K562 (cell line): ENCODE results near the gene AMZ1.

Experiments
- CTCF ChIP-seq, 3 experiments: IDR thresholded peaks in 2 of 3; conservative IDR thresholded peaks in 1 of 3; 2 replicates each; pipeline ENCODE4 v1.5.1; 2011 to 2012; ENCODE audit warnings: low read length in 3 of 3, mild to moderate bottlenecking in 3 of 3, control low read depth in 2 of 3, improper control_type of control experiment in 1 of 3, inconsistent platforms in 1 of 3, low read depth in 1 of 3, mixed read lengths in 1 of 3, moderate library complexity in 1 of 3; ENCODE audit not compliant: insufficient read depth in 2 of 3
- MIER1 ChIP-seq: fragments of 450-650 bp; IDR thresholded peaks from 2 replicates; pipeline ENCODE4 v1.6.1; 2016; ENCODE audit warnings: antibody characterized with exemption, mild to moderate bottlenecking, low read depth
- NUFIP1 ChIP-seq: fragments of 450-650 bp; IDR thresholded peaks from 2 replicates; pipeline ENCODE4 v1.6.1; 2018; ENCODE audit not compliant: partially characterized antibody
- RB1 ChIP-seq: fragments of 450-650 bp; IDR thresholded peaks from 2 replicates; pipeline ENCODE4 v1.6.1; 2017; ENCODE audit warnings: low read depth, mild to moderate bottlenecking
- SMC3 ChIP-seq: conservative IDR thresholded peaks from 2 replicates; pipeline ENCODE4 v1.6.1; 2011; ENCODE audit warnings: low read depth, low read length, improper control_type of control experiment; ENCODE audit not compliant: insufficient read depth
- TFE3 ChIP-seq: fragments of 450-650 bp; formaldehyde crosslinking; IDR thresholded peaks from 2 replicates; pipeline ENCODE4 v1.4.0; 2020; ENCODE audit warnings: mild to moderate bottlenecking, mixed read lengths
- ZFX ChIP-seq: sonication (generic); formaldehyde crosslinking; IDR thresholded peaks from 2 replicates; pipeline ENCODE4 v1.8.0; 2022; ENCODE audit warnings: mild to moderate bottlenecking, missing genetic modification reagents, moderate library complexity
- TF ChIP-seq, protein P1 (sequence below): fragments of 450-650 bp; IDR thresholded peaks from 2 replicates; pipeline ENCODE4 v1.6.1; 2016; ENCODE audit warnings: low read depth

DNA sequence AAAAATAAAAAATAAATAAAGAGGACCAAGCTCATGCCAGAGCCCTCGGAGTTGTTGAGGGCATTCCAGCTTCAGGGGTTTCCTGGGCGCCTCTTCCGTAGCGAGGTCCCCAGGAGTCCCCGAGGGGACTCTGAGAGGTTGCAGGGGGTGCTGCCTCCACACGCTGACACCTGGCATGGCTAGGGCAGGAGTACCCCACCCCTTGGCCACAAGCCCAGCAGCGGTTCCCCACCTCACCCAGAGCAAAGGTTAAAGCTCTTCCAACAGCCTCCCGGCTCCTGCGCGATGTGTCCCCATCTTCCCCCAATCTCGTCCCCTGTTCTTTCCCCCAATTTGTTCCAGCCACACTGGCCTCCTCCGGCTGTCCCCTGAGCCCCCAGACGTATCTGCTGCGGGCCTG lies 4.5 kb downstream of the AMZ1 start:
- TF ChIP-seq, protein P1, sequence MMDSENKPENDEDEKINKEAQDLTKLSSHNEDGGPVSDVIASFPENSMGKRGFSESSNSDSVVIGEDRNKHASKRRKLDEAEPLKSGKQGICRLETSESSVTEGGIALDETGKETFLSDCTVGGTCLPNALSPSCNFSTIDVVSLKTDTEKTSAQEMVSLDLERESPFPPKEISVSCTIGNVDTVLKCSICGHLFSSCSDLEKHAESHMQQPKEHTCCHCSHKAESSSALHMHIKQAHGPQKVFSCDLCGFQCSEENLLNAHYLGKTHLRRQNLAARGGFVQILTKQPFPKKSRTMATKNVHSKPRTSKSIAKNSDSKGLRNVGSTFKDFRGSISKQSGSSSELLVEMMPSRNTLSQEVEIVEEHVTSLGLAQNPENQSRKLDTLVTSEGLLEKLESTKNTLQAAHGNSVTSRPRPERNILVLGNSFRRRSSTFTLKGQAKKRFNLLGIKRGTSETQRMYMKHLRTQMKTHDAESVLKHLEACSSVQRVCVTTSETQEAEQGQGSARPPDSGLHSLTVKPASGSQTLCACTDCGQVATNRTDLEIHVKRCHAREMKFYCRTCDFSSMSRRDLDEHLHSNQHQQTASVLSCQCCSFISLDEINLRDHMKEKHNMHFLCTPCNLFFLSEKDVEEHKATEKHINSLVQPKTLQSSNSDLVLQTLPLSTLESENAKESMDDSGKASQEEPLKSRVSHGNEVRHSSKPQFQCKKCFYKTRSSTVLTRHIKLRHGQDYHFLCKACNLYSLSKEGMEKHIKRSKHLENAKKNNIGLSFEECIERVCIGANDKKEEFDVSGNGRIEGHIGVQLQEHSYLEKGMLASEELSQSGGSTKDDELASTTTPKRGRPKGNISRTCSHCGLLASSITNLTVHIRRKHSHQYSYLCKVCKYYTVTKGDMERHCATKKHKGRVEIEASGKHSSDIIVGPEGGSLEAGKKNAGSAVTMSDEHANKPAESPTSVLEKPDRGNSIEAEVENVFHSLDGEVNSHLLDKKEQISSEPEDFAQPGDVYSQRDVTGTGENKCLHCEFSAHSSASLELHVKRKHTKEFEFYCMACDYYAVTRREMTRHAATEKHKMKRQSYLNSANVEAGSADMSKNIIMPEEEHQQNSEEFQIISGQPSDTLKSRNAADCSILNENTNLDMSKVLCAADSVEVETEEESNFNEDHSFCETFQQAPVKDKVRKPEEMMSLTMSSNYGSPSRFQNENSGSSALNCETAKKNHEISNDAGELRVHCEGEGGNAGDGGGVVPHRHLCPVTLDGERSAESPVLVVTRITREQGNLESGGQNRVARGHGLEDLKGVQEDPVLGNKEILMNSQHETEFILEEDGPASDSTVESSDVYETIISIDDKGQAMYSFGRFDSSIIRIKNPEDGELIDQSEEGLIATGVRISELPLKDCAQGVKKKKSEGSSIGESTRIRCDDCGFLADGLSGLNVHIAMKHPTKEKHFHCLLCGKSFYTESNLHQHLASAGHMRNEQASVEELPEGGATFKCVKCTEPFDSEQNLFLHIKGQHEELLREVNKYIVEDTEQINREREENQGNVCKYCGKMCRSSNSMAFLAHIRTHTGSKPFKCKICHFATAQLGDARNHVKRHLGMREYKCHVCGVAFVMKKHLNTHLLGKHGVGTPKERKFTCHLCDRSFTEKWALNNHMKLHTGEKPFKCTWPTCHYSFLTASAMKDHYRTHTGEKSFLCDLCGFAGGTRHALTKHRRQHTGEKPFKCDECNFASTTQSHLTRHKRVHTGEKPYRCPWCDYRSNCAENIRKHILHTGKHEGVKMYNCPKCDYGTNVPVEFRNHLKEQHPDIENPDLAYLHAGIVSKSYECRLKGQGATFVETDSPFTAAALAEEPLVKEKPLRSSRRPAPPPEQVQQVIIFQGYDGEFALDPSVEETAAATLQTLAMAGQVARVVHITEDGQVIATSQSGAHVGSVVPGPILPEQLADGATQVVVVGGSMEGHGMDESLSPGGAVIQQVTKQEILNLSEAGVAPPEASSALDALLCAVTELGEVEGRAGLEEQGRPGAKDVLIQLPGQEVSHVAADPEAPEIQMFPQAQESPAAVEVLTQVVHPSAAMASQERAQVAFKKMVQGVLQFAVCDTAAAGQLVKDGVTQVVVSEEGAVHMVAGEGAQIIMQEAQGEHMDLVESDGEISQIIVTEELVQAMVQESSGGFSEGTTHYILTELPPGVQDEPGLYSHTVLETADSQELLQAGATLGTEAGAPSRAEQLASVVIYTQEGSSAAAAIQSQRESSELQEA: no peak
- TF ChIP-seq TFE3 (CRISPR knock-in tag): no peak
- no peak for TF ChIP-seq RB1
- TF ChIP-seq CTCF (IDR thresholded peaks at IDR 0.05 in 2 of 3, conservative IDR thresholded peaks at IDR 0.05 in 1 of 3; ENCODE audit: insufficient read depth in 2 of 3, low read depth in 1 of 3, low read length in 3 of 3): no peak
- no peak for TF ChIP-seq NUFIP1
- TF ChIP-seq SMC3: no peak
- TF ChIP-seq ZFX (CRISPR knock-in tag): no peak
- TF ChIP-seq MIER1: no peak
